WI38 (cell line): ENCODE data around the gene HMCN1.

Experiments used
- H3K4me3 ChIP-seq: 2 replicates; pipeline ENCODE4 v1.5.1; 2011; ENCODE audit warnings: low read depth, mild to moderate bottlenecking, control low read depth, low read length
- CTCF ChIP-seq: IDR thresholded peaks from 2 replicates; pipeline ENCODE4 v1.5.1; 2012; ENCODE audit warnings: low read depth, mild to moderate bottlenecking, control low read depth, low read length

The HMCN1 gene

GRCh38 chr1:185739967-185740366 lies 5.8 kb downstream of the HMCN1 start:
- H3K4me3 ChIP-seq, result no peak overlapping the region
- no peak for TF ChIP-seq CTCF

- no peak overlapping the region for H3K4me3 ChIP-seq
- no peak for TF ChIP-seq CTCF
Measured at GRCh38 chr1:185741551-185741950, 7.4 kb downstream of the HMCN1 start.

- TF ChIP-seq CTCF, result no peak
Measured at GRCh38 chr1:185742403-185742802, 8.2 kb downstream of the HMCN1 start.

GRCh38 chr1:185745165-185745564 lies 11.0 kb downstream of the HMCN1 start:
- H3K4me3 ChIP-seq, result no peak overlapping the region
- no peak for TF ChIP-seq CTCF

More at GRCh38 chr1:185742403-185742802, 8.2 kb downstream of the HMCN1 start:
- no peak overlapping the region for H3K4me3 ChIP-seq

GRCh38 chr1:185759061-185759460 lies 24.9 kb downstream of the HMCN1 start:
- no peak overlapping the region for H3K4me3 ChIP-seq
- TF ChIP-seq CTCF, result no peak

GRCh38 chr1:185761841-185762240 lies 27.6 kb downstream of the HMCN1 start:
- no peak for TF ChIP-seq CTCF
- no peak overlapping the region for H3K4me3 ChIP-seq

- H3K4me3 ChIP-seq, result no peak overlapping the region
- TF ChIP-seq CTCF, result no peak
Measured at GRCh38 chr1:185767508-185768120, 33.4 kb downstream of the HMCN1 start.
